Activated T-helper 1 cell treated with anti-CD3 and anti-CD28 coated beads, Interleukin-12 subunit alpha, Interleukin-12 subunit beta, Interleukin-2, Interleukin-4 antibody, amounts not matched to agents 30 ng/mL and 10 ng/mL and 1 ng/mL, durations not matched to agents 14 hours and 24 hours and 36 hours (primary cell): ENCODE measurements around the gene XPC. TPM values are rescaled to one million over a fixed set of nuclear protein-coding genes. Genes with fewer than 3 reads are reported as not detected.
A peak's percentile ranks its signal among the peaks of the same experiment; 100 is the strongest.

Experiments
- DNase-seq: peaks from one replicate; pipeline ENCODE4 v3.0.0; 2021; ENCODE audit warnings: low spot score
- H3K27ac Mint-ChIP-seq: one replicate; pipeline ENCODE4 v1.8.0; 2021; ENCODE audit warnings: mild to moderate bottlenecking, mixed read lengths
- H3K27me3 Mint-ChIP-seq: one replicate; pipeline ENCODE4 v1.8.0; 2022; ENCODE audit warnings: mild to moderate bottlenecking, moderate library complexity, mixed read lengths; ENCODE audit not compliant: insufficient read depth
- H3K36me3 Mint-ChIP-seq: one replicate; pipeline ENCODE4 v1.8.0; 2021; ENCODE audit warnings: low read depth, mixed read lengths
- H3K4me1 Mint-ChIP-seq: one replicate; pipeline ENCODE4 v1.8.0; 2021; ENCODE audit warnings: low read depth, mixed read lengths
- H3K4me3 Mint-ChIP-seq: one replicate; pipeline ENCODE4 v1.8.0; 2021; ENCODE audit warnings: mild to moderate bottlenecking, moderate library complexity, mixed read lengths
- H3K9me3 Mint-ChIP-seq: one replicate; pipeline ENCODE4 v1.8.0; 2021; ENCODE audit warnings: mixed read lengths
- intact Hi-C: fragments of 100-400 bp; cut with micrococcal nuclease; formaldehyde crosslinking; loops from one replicate; pipeline ENCODE4 v1.15.1; 2024
- total RNA-seq: library from RNA; stranded (reverse); gene quantifications from 2 replicates; pipeline ENCODE4 v1.2.3, GENCODE V29; 2022

Gene XPC
- total RNA-seq, 1 donor from 2014 or later: 34.1 TPM

GRCh38 chr3:14157951-14158350, 20.4 kb downstream of the XPC start:
- intact Hi-C loops: no loop called here
- Mint-ChIP-seq H3K4me1 (no peaks in the 10 kb centered on the region), H3K9me3 (peaks cover 19% of the 10 kb centered on the region), H3K36me3 (peaks cover 70% of the 10 kb centered on the region), H3K4me3 (no peak overlapping the region), H3K27ac (no peak overlapping the region), H3K27me3 (no peaks in the 10 kb centered on the region)
- DNase-seq: no peak

- H3K36me3 Mint-ChIP-seq: peaks cover 64% of the 10 kb centered on the region
- DNase-seq: no peak
- intact Hi-C loops: no loop called here
- H3K27me3 Mint-ChIP-seq: no peaks in the 10 kb centered on the region
- no peak overlapping the region for H3K4me3 Mint-ChIP-seq
- H3K27ac Mint-ChIP-seq: no peak overlapping the region
- peaks cover 12% of the 10 kb centered on the region for H3K9me3 Mint-ChIP-seq
- H3K4me1 Mint-ChIP-seq: no peaks in the 10 kb centered on the region
Observed at GRCh38 chr3:14156843-14157561, 21.4 kb downstream of the XPC start.

GRCh38 chr3:14156201-14156600, 22.2 kb downstream of the XPC start:
- H3K27me3 Mint-ChIP-seq: no peaks in the 10 kb centered on the region
- peaks cover 56% of the 10 kb centered on the region for H3K36me3 Mint-ChIP-seq
- intact Hi-C loops: no loop called here
- no peak overlapping the region for H3K4me3 Mint-ChIP-seq
- peaks cover 5% of the 10 kb centered on the region for H3K9me3 Mint-ChIP-seq
- no peaks in the 10 kb centered on the region for H3K4me1 Mint-ChIP-seq
- H3K27ac Mint-ChIP-seq: no peak overlapping the region
- no peak for DNase-seq

GRCh38 chr3:14154895-14155440, 23.4 kb downstream of the XPC start:
- no peaks in the 10 kb centered on the region for H3K4me1 Mint-ChIP-seq
- H3K27me3 Mint-ChIP-seq: no peaks in the 10 kb centered on the region
- H3K4me3 Mint-ChIP-seq: no peak overlapping the region
- peaks cover 47% of the 10 kb centered on the region for H3K36me3 Mint-ChIP-seq
- H3K27ac Mint-ChIP-seq: no peak overlapping the region
- no peak for DNase-seq
- H3K9me3 Mint-ChIP-seq: no peaks in the 10 kb centered on the region
- intact Hi-C loops: no loop called here

- DNase-seq: no peak
- Mint-ChIP-seq H3K36me3 (peaks cover 44% of the 10 kb centered on the region), H3K27ac (no peak overlapping the region), H3K4me3 (no peak overlapping the region), H3K9me3 (no peaks in the 10 kb centered on the region), H3K4me1 (no peaks in the 10 kb centered on the region), H3K27me3 (no peaks in the 10 kb centered on the region)
- intact Hi-C loops: no loop called here
Observed at GRCh38 chr3:14154276-14154675, 24.1 kb downstream of the XPC start.

- DNase-seq: no peak
- H3K27me3 Mint-ChIP-seq: no peaks in the 10 kb centered on the region
- no peaks in the 10 kb centered on the region for H3K9me3 Mint-ChIP-seq
- intact Hi-C loops: no loop called here
- H3K27ac Mint-ChIP-seq: no peak overlapping the region
- H3K4me1 Mint-ChIP-seq: no peaks in the 10 kb centered on the region
- peaks cover 38% of the 10 kb centered on the region for H3K36me3 Mint-ChIP-seq
- H3K4me3 Mint-ChIP-seq: no peak overlapping the region
Observed at GRCh38 chr3:14153663-14154062, 24.7 kb downstream of the XPC start.

- Mint-ChIP-seq H3K27me3 (no peaks in the 10 kb centered on the region), H3K4me1 (no peaks in the 10 kb centered on the region), H3K36me3 (peaks cover 33% of the 10 kb centered on the region), H3K9me3 (no peaks in the 10 kb centered on the region), H3K4me3 (no peak overlapping the region), H3K27ac (no peak overlapping the region)
- no peak for DNase-seq
- intact Hi-C loops: no loop called here
Observed at GRCh38 chr3:14152963-14153355, 25.4 kb downstream of the XPC start.

GRCh38 chr3:14152233-14152962, 26.0 kb downstream of the XPC start:
- H3K9me3 Mint-ChIP-seq: no peaks in the 10 kb centered on the region
- intact Hi-C loops: no loop called here
- H3K36me3 Mint-ChIP-seq: peaks cover 33% of the 10 kb centered on the region

GRCh38 chr3:14151471-14152083, 26.8 kb downstream of the XPC start:
- Mint-ChIP-seq H3K9me3 (no peaks in the 10 kb centered on the region), H3K27me3 (no peaks in the 10 kb centered on the region), H3K4me3 (no peak overlapping the region), H3K4me1 (no peaks in the 10 kb centered on the region), H3K27ac (no peak overlapping the region), H3K36me3 (peaks cover 35% of the 10 kb centered on the region)
- DNase-seq: no peak
- intact Hi-C loops: no loop called here

More at GRCh38 chr3:14152233-14152962, 26.0 kb downstream of the XPC start:
- no peak overlapping the region for H3K27ac Mint-ChIP-seq
- DNase-seq: no peak
- no peaks in the 10 kb centered on the region for H3K4me1 Mint-ChIP-seq
- no peaks in the 10 kb centered on the region for H3K27me3 Mint-ChIP-seq
- H3K4me3 Mint-ChIP-seq: no peak overlapping the region

- Mint-ChIP-seq H3K9me3 (no peaks in the 10 kb centered on the region), H3K4me3 (no peak overlapping the region), H3K4me1 (peaks cover 8% of the 10 kb centered on the region), H3K27ac (peak overlapping the region; percentile 6), H3K27me3 (no peaks in the 10 kb centered on the region), H3K36me3 (peaks cover 36% of the 10 kb centered on the region)
- intact Hi-C loops: no loop called here
- no peak for DNase-seq
Observed at GRCh38 chr3:14150491-14151230, 27.7 kb downstream of the XPC start.

GRCh38 chr3:14150078-14150477, 28.3 kb downstream of the XPC start:
- no peak overlapping the region for H3K27ac Mint-ChIP-seq
- no peak overlapping the region for H3K4me3 Mint-ChIP-seq
- DNase-seq: no peak
- H3K9me3 Mint-ChIP-seq: no peaks in the 10 kb centered on the region
- peaks cover 12% of the 10 kb centered on the region for H3K4me1 Mint-ChIP-seq
- no peaks in the 10 kb centered on the region for H3K27me3 Mint-ChIP-seq
- intact Hi-C loops: no loop called here
- H3K36me3 Mint-ChIP-seq: peaks cover 38% of the 10 kb centered on the region

GRCh38 chr3:14148041-14148985, 30.1 kb downstream of the XPC start:
- Mint-ChIP-seq H3K4me1 (peaks cover 29% of the 10 kb centered on the region), H3K27ac (no peak overlapping the region), H3K27me3 (no peaks in the 10 kb centered on the region), H3K4me3 (no peak overlapping the region), H3K9me3 (no peaks in the 10 kb centered on the region), H3K36me3 (peaks cover 25% of the 10 kb centered on the region)
- no peak for DNase-seq
- intact Hi-C loops: no loop called here
